ENCODE results near the gene GON7.
"Not testable (repeated sequence)": the region's sequence is repeated elsewhere in the genome, so short reads cannot be mapped to it uniquely, and the experiment has no call there.

Gene GON7

DNA sequence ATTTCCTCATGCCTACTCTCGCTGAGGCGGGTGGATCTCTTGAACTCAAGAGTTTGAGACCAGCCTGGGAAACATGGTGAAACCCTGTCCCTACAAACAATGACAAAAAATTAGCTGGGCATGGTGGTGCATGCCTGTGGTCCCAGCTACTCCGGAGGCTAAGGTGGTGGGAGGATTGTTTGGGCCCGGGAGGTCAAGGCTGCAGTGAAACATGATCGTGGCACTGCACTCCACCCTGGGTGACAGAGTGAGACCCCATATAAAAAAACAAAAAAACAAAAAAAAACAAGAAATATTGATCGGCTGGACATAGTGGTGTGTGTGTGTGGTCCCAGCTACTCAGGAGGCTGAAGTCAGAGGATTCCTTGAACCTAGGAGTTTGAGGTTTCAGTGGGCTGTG, 31.4 kb downstream of the GON7 start:
- no peak overlapping the region for H3K4me3 ChIP-seq (ENCODE audit: insufficient read depth in 1 of 2, low read depth in 1 of 2, low read length in 2 of 2)
- H3K4ac ChIP-seq (ENCODE audit: low read depth in 1 of 2, low read length in 2 of 2): no peak overlapping the region
- H2AK5ac ChIP-seq (ENCODE audit: low read length, severe bottlenecking): no peak overlapping the region
- no peaks in the 10 kb centered on the region for H3K79me1 ChIP-seq (replicated peaks; ENCODE audit: low read length, poor library complexity, severe bottlenecking)
- H3K9ac ChIP-seq (ENCODE audit: low read length): no peak overlapping the region
- no peak overlapping the region for H3K14ac ChIP-seq (ENCODE audit: low read length in 2 of 2)
- no peak overlapping the region for H4K91ac ChIP-seq (ENCODE audit: low read length)
- H3K23ac ChIP-seq (ENCODE audit: low read length in 2 of 2): no peak overlapping the region
- no peak overlapping the region for H3K27ac ChIP-seq (ENCODE audit: low read length, poor library complexity, severe bottlenecking)
- no peak overlapping the region for H4K8ac ChIP-seq (ENCODE audit: low read length)
- no peak overlapping the region for H2AFZ ChIP-seq (ENCODE audit: low read depth, low read length)
- no peaks in the 10 kb centered on the region for H3K36me3 ChIP-seq (ENCODE audit: control insufficient read depth in 1 of 2, insufficient read depth in 2 of 2, low read depth in 1 of 2, low read length in 2 of 2)
- H3K4me1 ChIP-seq (ENCODE audit: control insufficient read depth, insufficient read depth, low read depth, low read length): peaks cover 5% of the 10 kb centered on the region
- no peak overlapping the region for H2BK15ac ChIP-seq (ENCODE audit: low read depth, poor library complexity, severe bottlenecking)
- H3K9me3 ChIP-seq (ENCODE audit: control insufficient read depth, low read length): no peaks in the 10 kb centered on the region
- H2BK12ac ChIP-seq (ENCODE audit: low read length in 2 of 2): no peak overlapping the region
- no peak overlapping the region for H2BK120ac ChIP-seq (ENCODE audit: low read depth, low read length)
- H3K18ac ChIP-seq (ENCODE audit: low read depth in 1 of 2, low read length in 2 of 2): no peak overlapping the region
- H3K4me2 ChIP-seq (ENCODE audit: low read length, poor library complexity, severe bottlenecking): no peak overlapping the region
- 91% methylated on average over 5 of the region's 6 CpGs for WGBS
- no peak overlapping the region for H2BK5ac ChIP-seq (ENCODE audit: low read depth, low read length, poor library complexity, severe bottlenecking)
- DNase-seq: no peak
- peaks cover 0 to 5% of the 10 kb centered on the region in 2 experiments for H3K27me3 ChIP-seq (ENCODE audit: control insufficient read depth in 1 of 2, insufficient read depth in 1 of 2, low read length in 2 of 2)

DNA sequence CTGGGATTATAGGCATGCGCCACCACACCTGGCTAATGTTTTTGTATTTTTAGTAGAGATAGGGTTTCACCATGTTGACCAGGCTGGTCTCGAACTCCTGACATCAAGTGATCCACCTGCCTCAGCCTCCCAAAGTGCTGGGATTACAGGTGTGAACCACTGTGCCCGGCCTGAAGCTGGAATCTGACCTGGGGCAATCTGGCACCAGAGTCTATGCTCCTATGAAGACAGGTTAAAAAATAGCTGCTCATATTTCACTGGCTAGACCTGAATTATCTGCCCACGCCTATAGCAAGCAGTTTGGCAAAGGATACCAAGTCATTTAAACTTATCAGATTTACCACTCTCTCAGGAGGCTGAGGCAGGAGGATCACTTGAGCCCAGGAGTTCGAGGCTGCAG, 32.1 kb downstream of the GON7 start:
- H2BK15ac ChIP-seq (ENCODE audit: low read depth, poor library complexity, severe bottlenecking); H2AFZ ChIP-seq (ENCODE audit: low read depth, low read length); H3K36me3 ChIP-seq (ENCODE audit: control insufficient read depth in 1 of 2, insufficient read depth in 2 of 2, low read depth in 1 of 2, low read length in 2 of 2); H3K9me3 ChIP-seq (ENCODE audit: control insufficient read depth, low read length); H3K27me3 ChIP-seq (ENCODE audit: control insufficient read depth in 1 of 2, insufficient read depth in 1 of 2, low read length in 2 of 2); H2AK5ac ChIP-seq (ENCODE audit: low read length, severe bottlenecking); H3K4ac ChIP-seq (ENCODE audit: low read depth in 1 of 2, low read length in 2 of 2); H3K23ac ChIP-seq (ENCODE audit: low read length in 2 of 2); H3K14ac ChIP-seq (ENCODE audit: low read length in 2 of 2); H2BK5ac ChIP-seq (ENCODE audit: low read depth, low read length, poor library complexity, severe bottlenecking); H2BK12ac ChIP-seq (ENCODE audit: low read length in 2 of 2); H3K79me1 ChIP-seq (replicated peaks; ENCODE audit: low read length, poor library complexity, severe bottlenecking); H3K18ac ChIP-seq (ENCODE audit: low read depth in 1 of 2, low read length in 2 of 2); H3K27ac ChIP-seq (ENCODE audit: low read length, poor library complexity, severe bottlenecking); H3K9ac ChIP-seq (ENCODE audit: low read length); DNase-seq; H3K4me3 ChIP-seq (ENCODE audit: insufficient read depth in 1 of 2, low read depth in 1 of 2, low read length in 2 of 2); H4K8ac ChIP-seq (ENCODE audit: low read length); H3K4me2 ChIP-seq (ENCODE audit: low read length, poor library complexity, severe bottlenecking); H4K91ac ChIP-seq (ENCODE audit: low read length); H2BK120ac ChIP-seq (ENCODE audit: low read depth, low read length); H3K4me1 ChIP-seq (ENCODE audit: control insufficient read depth, insufficient read depth, low read depth, low read length): not testable (repeated sequence)
- WGBS: 79% methylated on average over 5 of the region's 5 CpGs

DNA sequence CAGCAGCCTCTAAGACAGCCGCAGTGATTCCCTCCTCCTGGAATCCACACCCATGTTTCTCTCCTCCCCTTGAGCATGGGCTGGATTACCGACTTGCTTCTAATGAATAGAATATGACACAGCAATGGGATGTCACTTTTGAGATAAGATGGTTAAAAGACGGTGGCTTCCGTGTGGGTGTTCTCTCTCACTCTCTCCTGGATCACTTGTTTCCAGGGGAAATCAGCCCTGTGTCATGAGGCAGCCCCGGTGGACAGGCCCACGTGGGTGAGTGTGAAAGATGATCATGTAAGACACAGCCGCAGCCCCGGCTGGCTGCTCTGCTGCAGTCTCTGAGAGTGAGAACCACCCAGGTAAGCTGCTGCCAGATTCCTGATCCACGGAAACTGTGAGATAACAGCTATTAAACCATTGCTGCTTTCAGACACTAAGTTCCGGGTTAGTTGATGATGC, 32.9 kb downstream of the GON7 start:
- Histone ChIP-seq H3K23ac (ENCODE audit: low read length in 2 of 2) (no peak overlapping the region), H3K27ac (ENCODE audit: low read length, poor library complexity, severe bottlenecking) (no peak overlapping the region), H3K4me2 (ENCODE audit: low read length, poor library complexity, severe bottlenecking) (no peak overlapping the region), H3K36me3 (ENCODE audit: control insufficient read depth in 1 of 2, insufficient read depth in 2 of 2, low read depth in 1 of 2, low read length in 2 of 2) (no peaks in the 10 kb centered on the region), H2AK5ac (ENCODE audit: low read length, severe bottlenecking) (no peak overlapping the region), H3K14ac (ENCODE audit: low read length in 2 of 2) (no peak overlapping the region), H3K27me3 (ENCODE audit: control insufficient read depth in 1 of 2, insufficient read depth in 1 of 2, low read length in 2 of 2) (peaks cover 0 to 5% of the 10 kb centered on the region in 2 experiments), H4K8ac (ENCODE audit: low read length) (no peak overlapping the region), H4K91ac (ENCODE audit: low read length) (no peak overlapping the region), H3K9ac (ENCODE audit: low read length) (peak overlapping the region; percentile 14), H2BK120ac (ENCODE audit: low read depth, low read length) (no peak overlapping the region), H3K18ac (ENCODE audit: low read depth in 1 of 2, low read length in 2 of 2) (no peak overlapping the region), H3K79me1 (replicated peaks; ENCODE audit: low read length, poor library complexity, severe bottlenecking) (no peaks in the 10 kb centered on the region), H3K4ac (ENCODE audit: low read depth in 1 of 2, low read length in 2 of 2) (no peak overlapping the region), H3K4me3 (ENCODE audit: insufficient read depth in 1 of 2, low read depth in 1 of 2, low read length in 2 of 2) (no peak overlapping the region), H2BK5ac (ENCODE audit: low read depth, low read length, poor library complexity, severe bottlenecking) (no peak overlapping the region), H3K4me1 (ENCODE audit: control insufficient read depth, insufficient read depth, low read depth, low read length) (peaks cover 5% of the 10 kb centered on the region), H3K9me3 (ENCODE audit: control insufficient read depth, low read length) (no peaks in the 10 kb centered on the region), H2AFZ (ENCODE audit: low read depth, low read length) (no peak overlapping the region), H2BK12ac (ENCODE audit: low read length in 2 of 2) (no peak overlapping the region), H2BK15ac (ENCODE audit: low read depth, poor library complexity, severe bottlenecking) (no peak overlapping the region)
- no peak for DNase-seq
- 67% methylated on average over 9 of the region's 10 CpGs for WGBS

DNA sequence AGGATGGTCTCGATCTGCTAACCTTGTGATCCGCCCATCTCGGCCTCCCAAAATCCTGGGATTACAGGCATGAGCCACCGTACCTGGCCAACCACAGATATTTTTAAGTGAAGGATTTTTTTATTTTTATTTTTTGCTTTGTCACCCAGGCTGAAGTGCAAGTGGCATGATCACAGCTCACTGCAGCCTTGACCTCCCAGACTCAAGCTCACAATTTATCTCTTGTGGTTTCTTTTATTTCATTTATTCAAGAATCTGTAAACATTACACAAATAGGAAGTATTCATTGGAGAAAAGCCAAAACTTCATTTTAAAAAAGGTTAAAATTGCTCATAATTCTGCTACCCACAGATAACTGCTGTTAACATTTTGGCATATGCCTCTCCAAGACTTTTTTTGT, 35.5 kb downstream of the GON7 start:
- no peak overlapping the region for H3K18ac ChIP-seq (ENCODE audit: low read depth in 1 of 2, low read length in 2 of 2)
- H3K4ac ChIP-seq (ENCODE audit: low read depth in 1 of 2, low read length in 2 of 2): no peak overlapping the region
- no peak overlapping the region for H3K14ac ChIP-seq (ENCODE audit: low read length in 2 of 2)
- H2AFZ ChIP-seq (ENCODE audit: low read depth, low read length): no peak overlapping the region
- H3K27me3 ChIP-seq (ENCODE audit: control insufficient read depth in 1 of 2, insufficient read depth in 1 of 2, low read length in 2 of 2): peaks cover 0 to 5% of the 10 kb centered on the region in 2 experiments
- H4K91ac ChIP-seq (ENCODE audit: low read length): no peak overlapping the region
- H3K79me1 ChIP-seq (replicated peaks; ENCODE audit: low read length, poor library complexity, severe bottlenecking): no peaks in the 10 kb centered on the region
- no peak overlapping the region for H3K23ac ChIP-seq (ENCODE audit: low read length in 2 of 2)
- H2AK5ac ChIP-seq (ENCODE audit: low read length, severe bottlenecking): no peak overlapping the region
- no peak overlapping the region for H2BK120ac ChIP-seq (ENCODE audit: low read depth, low read length)
- no peak overlapping the region for H3K27ac ChIP-seq (ENCODE audit: low read length, poor library complexity, severe bottlenecking)
- peak; percentile 10 for DNase-seq
- no peak overlapping the region for H3K4me3 ChIP-seq (ENCODE audit: insufficient read depth in 1 of 2, low read depth in 1 of 2, low read length in 2 of 2)
- no peak overlapping the region for H2BK5ac ChIP-seq (ENCODE audit: low read depth, low read length, poor library complexity, severe bottlenecking)
- WGBS: 83% methylated on average over 3 of the region's 4 CpGs
- no peaks in the 10 kb centered on the region for H3K36me3 ChIP-seq (ENCODE audit: control insufficient read depth in 1 of 2, insufficient read depth in 2 of 2, low read depth in 1 of 2, low read length in 2 of 2)
- no peak overlapping the region for H2BK12ac ChIP-seq (ENCODE audit: low read length in 2 of 2)
- no peaks in the 10 kb centered on the region for H3K9me3 ChIP-seq (ENCODE audit: control insufficient read depth, low read length)
- H3K9ac ChIP-seq (ENCODE audit: low read length): no peak overlapping the region
- H3K4me2 ChIP-seq (ENCODE audit: low read length, poor library complexity, severe bottlenecking): no peak overlapping the region
- H4K8ac ChIP-seq (ENCODE audit: low read length): no peak overlapping the region
- H2BK15ac ChIP-seq (ENCODE audit: low read depth, poor library complexity, severe bottlenecking): no peak overlapping the region
- H3K4me1 ChIP-seq (ENCODE audit: control insufficient read depth, insufficient read depth, low read depth, low read length): peaks cover 4% of the 10 kb centered on the region

Measured in mesenchymal stem cell (in vitro differentiated cells and primary cell).